K562 (cell line): ENCODE measurements around the gene FRMPD1.
A peak's percentile ranks its signal among the peaks of the same experiment; 100 is the strongest.

Experiments used
- CHD2 ChIP-seq: IDR thresholded peaks from 2 replicates; pipeline ENCODE4 v1.6.1; 2011; ENCODE audit warnings: low read depth, low read length
- CHD4 ChIP-seq: fragments of 200-600 bp; sonication (generic); IDR thresholded peaks from 3 replicates; pipeline ENCODE4 v1.6.1; 2012; ENCODE audit warnings: low read depth, mild to moderate bottlenecking, mixed read lengths, low read length, inconsistent platforms; ENCODE audit not compliant: insufficient read depth, insufficient replicate concordance, poor library complexity, severe bottlenecking
- CREM ChIP-seq: IDR thresholded peaks from 2 replicates; pipeline ENCODE4 v1.6.1; 2014; ENCODE audit warnings: antibody characterized with exemption, low read depth
- GATAD2A ChIP-seq: fragments of 450-650 bp; IDR thresholded peaks from 2 replicates; pipeline ENCODE4 v1.6.1; 2017
- SETDB1 ChIP-seq: IDR thresholded peaks from one replicate; pipeline ENCODE4 v1.6.1; 2012; ENCODE audit warnings: low read length, control low read depth, inconsistent platforms
- ZNF785 ChIP-seq: fragments of 250-450 bp; sonication (Bioruptor Pico); IDR thresholded peaks from 2 replicates; pipeline ENCODE4 v1.4.0; 2020; ENCODE audit warnings: mild to moderate bottlenecking

DNA sequence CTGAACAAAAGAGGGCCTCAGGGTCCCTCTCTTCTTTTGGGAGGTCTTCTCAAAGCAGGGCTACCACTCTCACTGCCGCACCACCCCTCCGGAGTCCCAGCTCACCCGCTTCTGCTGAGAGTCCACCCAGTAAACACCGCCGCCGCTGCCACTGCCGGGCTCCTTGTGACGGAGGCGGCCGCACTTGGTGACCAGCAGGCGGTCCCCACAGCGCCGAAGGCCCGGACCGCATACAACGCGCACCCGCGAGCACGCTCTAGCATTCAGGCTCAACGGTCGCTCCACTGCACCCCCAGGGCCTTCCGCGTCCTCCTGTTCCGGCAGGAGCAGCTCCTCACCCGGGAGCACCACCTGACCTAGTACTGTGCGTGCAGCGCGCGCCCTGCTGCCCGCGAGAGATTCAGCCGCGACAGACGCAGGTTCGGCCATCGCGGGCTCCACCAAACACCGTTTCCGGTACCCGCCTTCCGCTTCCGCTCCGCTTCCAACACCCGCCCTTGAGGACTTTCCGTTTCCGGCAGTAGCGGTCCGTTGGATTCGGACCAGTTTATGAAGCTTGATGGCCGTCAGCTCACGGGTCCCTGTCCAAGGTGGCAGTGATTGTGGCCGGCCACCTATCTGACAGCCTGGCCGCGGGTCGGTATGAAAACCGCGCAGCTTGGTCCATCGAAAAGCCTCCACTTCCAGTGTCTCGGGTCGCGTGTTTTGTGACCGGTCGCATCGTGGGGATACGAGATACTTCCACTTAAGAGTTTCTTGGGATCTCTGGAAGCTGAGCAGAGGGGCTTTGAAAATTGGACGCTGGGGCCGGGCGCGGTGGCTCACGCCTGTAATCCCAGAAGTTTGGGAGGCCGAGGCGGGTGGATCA, 134.1 kb downstream of the FRMPD1 start, which contains the start of gene EXOSC3:
- peak; percentile 76; the same call in 1 of the 2 replicates for TF ChIP-seq CREM
- TF ChIP-seq CHD2, result peak; percentile 76
- no peak for TF ChIP-seq GATAD2A
- no peak for TF ChIP-seq ZNF785
- TF ChIP-seq SETDB1, result no peak
- no peak for TF ChIP-seq CHD4
